WTC11 (cell line): ENCODE data around the gene SLC16A14. TPM values are rescaled to one million over a fixed set of nuclear protein-coding genes. Genes with fewer than 3 reads are reported as not detected.

Experiments
- ATAC-seq: fragments of 200-7000 bp; cut with Tn5 transposase; 2 replicates; pipeline ENCODE4 v1.10.0; 2021; ENCODE audit warnings: mild to moderate bottlenecking, moderate library complexity
- CTCF ChIA-PET: fragments of 300-600 bp; sonication (Branson Sonifier 250); formaldehyde crosslinking; loops from one replicate; lab custom pipeline; 2021; ENCODE audit warnings: antibody characterized with exemption; lab: Charles Lee
- POLR2A ChIA-PET: fragments of 350-600 bp; sonication (Branson Sonifier 250); formaldehyde crosslinking; loops from one replicate; lab custom pipeline; 2021; ENCODE audit warnings: antibody characterized with exemption; lab: Charles Lee
- DNase-seq: peaks from one replicate; pipeline ENCODE4 v3.0.0; 2021; ENCODE audit warnings: low spot score
- H3K27ac Mint-ChIP-seq: 2 replicates; pipeline ENCODE4 v1.8.0; 2021; ENCODE audit warnings: mixed read lengths
- H3K27me3 Mint-ChIP-seq: 2 replicates; pipeline ENCODE4 v1.8.0; 2021; ENCODE audit warnings: low read depth, mild to moderate bottlenecking, moderate library complexity, mixed read lengths
- H3K36me3 Mint-ChIP-seq: 2 replicates; pipeline ENCODE4 v1.8.0; 2021; ENCODE audit warnings: mixed read lengths
- H3K4me1 Mint-ChIP-seq: 2 replicates; pipeline ENCODE4 v1.8.0; 2022; ENCODE audit warnings: mixed read lengths
- H3K4me3 Mint-ChIP-seq: 2 replicates; pipeline ENCODE4 v1.8.0; 2021; ENCODE audit warnings: mild to moderate bottlenecking, moderate library complexity, mixed read lengths
- H3K9me3 Mint-ChIP-seq: 2 replicates; pipeline ENCODE4 v1.8.0; 2021; ENCODE audit warnings: mixed read lengths
- AFF4 ChIP-seq: sonication (generic); formaldehyde crosslinking; IDR thresholded peaks from 2 replicates; pipeline ENCODE4 v1.8.1; 2023; ENCODE audit warnings: mild to moderate bottlenecking, missing genetic modification reagents, borderline replicate concordance
- ATF1 ChIP-seq: sonication (generic); formaldehyde crosslinking; IDR thresholded peaks from 2 replicates; pipeline ENCODE4 v1.8.1; 2023; ENCODE audit warnings: mild to moderate bottlenecking, moderate library complexity, missing genetic modification reagents
- CREM ChIP-seq: sonication (generic); formaldehyde crosslinking; IDR thresholded peaks from 2 replicates; pipeline ENCODE4 v1.8.1; 2022; ENCODE audit warnings: mild to moderate bottlenecking, missing genetic modification reagents, moderate library complexity
- FOXK1 ChIP-seq: sonication (generic); formaldehyde crosslinking; IDR thresholded peaks from 2 replicates; pipeline ENCODE4 v1.8.0; 2022; ENCODE audit warnings: mild to moderate bottlenecking, moderate library complexity, missing genetic modification reagents
- GRHL2 ChIP-seq: fragments of 250-450 bp; sonication (Bioruptor Pico); IDR thresholded peaks from 2 replicates; pipeline ENCODE4 v1.8.0; 2022; ENCODE audit warnings: mild to moderate bottlenecking, moderate library complexity; ENCODE audit not compliant: insufficient replicate concordance, severe bottlenecking
- HMGA2 ChIP-seq: fragments of 250-450 bp; sonication (Bioruptor Pico); IDR thresholded peaks from 2 replicates; pipeline ENCODE4 v1.4.0; 2021; ENCODE audit warnings: mild to moderate bottlenecking, moderate library complexity
- MLX ChIP-seq: sonication (generic); formaldehyde crosslinking; IDR thresholded peaks from 2 replicates; pipeline ENCODE4 v1.8.1; 2023; ENCODE audit warnings: mild to moderate bottlenecking, missing genetic modification reagents, moderate library complexity
- MXD4 ChIP-seq: fragments of 250-450 bp; sonication (Bioruptor Pico); IDR thresholded peaks from 2 replicates; pipeline ENCODE4 v1.8.0; 2021; ENCODE audit warnings: mild to moderate bottlenecking, moderate library complexity, borderline replicate concordance
- NR3C1 ChIP-seq: sonication (generic); formaldehyde crosslinking; conservative IDR thresholded peaks from 2 replicates; pipeline ENCODE4 v1.8.1; 2023; ENCODE audit warnings: low read depth, mild to moderate bottlenecking, missing genetic modification reagents
- RORB ChIP-seq: fragments of 250-450 bp; sonication (Bioruptor Pico); IDR thresholded peaks from 2 replicates; pipeline ENCODE4 v1.9.0; 2021; ENCODE audit warnings: mild to moderate bottlenecking
- ZNF232 ChIP-seq: sonication (generic); formaldehyde crosslinking; IDR thresholded peaks from 2 replicates; pipeline ENCODE4 v1.8.0; 2022; ENCODE audit warnings: mild to moderate bottlenecking, missing genetic modification reagents
- ZNF263 ChIP-seq: sonication (generic); formaldehyde crosslinking; IDR thresholded peaks from 2 replicates; pipeline ENCODE4 v1.8.1; 2022; ENCODE audit warnings: low read depth, mild to moderate bottlenecking, moderate library complexity, missing genetic modification reagents
- ZNF416 ChIP-seq: fragments of 250-450 bp; sonication (Bioruptor Pico); IDR thresholded peaks from 2 replicates; pipeline ENCODE4 v1.9.0; 2021; ENCODE audit warnings: mild to moderate bottlenecking, inconsistent platforms
- ZNF425 ChIP-seq: fragments of 250-450 bp; sonication (Bioruptor Pico); conservative IDR thresholded peaks from 2 replicates; pipeline ENCODE4 v1.9.0; 2021; ENCODE audit warnings: mild to moderate bottlenecking
- total RNA-seq: library from RNA; stranded (reverse); gene quantifications from 3 replicates; pipeline ENCODE4 v1.2.3, GENCODE V29; 2021
- TF ChIP-seq, protein P1 (sequence below): fragments of 250-450 bp; sonication (Bioruptor Pico); IDR thresholded peaks from 2 replicates; pipeline ENCODE4 v1.8.0; 2021; ENCODE audit warnings: mild to moderate bottlenecking
- TF ChIP-seq, protein P2 (sequence below): sonication (generic); formaldehyde crosslinking; IDR thresholded peaks from 2 replicates; pipeline ENCODE4 v1.8.1; 2022; ENCODE audit warnings: missing genetic modification reagents, borderline replicate concordance
- TF ChIP-seq, protein P3 (sequence below): fragments of 250-450 bp; sonication (Bioruptor Pico); IDR thresholded peaks from 2 replicates; pipeline ENCODE4 v1.9.0; 2021; ENCODE audit warnings: mild to moderate bottlenecking, borderline replicate concordance
- TF ChIP-seq, protein P4 (sequence below): sonication (generic); formaldehyde crosslinking; conservative IDR thresholded peaks from 2 replicates; pipeline ENCODE4 v1.8.1; 2022; ENCODE audit warnings: mild to moderate bottlenecking, missing genetic modification reagents

Gene SLC16A14
- total RNA-seq, 1 experiment from 2014 or later, result 1.7 TPM

DNA sequence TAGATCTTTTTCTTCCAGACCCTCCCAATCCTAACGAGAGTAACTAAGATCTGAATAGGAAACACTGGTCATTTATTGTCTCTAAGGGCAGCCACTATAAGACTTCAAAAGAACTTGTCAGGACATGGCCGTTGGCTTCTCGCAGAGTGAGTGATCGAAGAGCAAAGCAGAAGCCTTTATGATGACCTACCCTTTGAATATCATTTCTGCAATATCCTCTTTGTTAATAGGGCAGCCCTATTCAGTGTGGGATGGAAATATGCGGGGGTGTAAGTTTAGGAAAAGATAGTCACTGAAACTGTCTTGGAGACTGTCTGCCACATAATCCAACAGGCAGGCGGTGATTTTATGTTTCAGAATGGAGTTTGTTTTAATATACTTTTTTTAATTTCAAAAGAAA lies 75.5 kb downstream of the SLC16A14 start:
- H3K36me3 Mint-ChIP-seq, result peaks cover 2% of the 10 kb centered on the region; the same call in 1 of the 2 replicates
- no peak overlapping the region for H3K27ac Mint-ChIP-seq
- 0 out of 2 replicates have a peak, but pooled peaks cover 3% of the 10 kb centered on the region for H3K9me3 Mint-ChIP-seq
- ATAC-seq (no peak), DNase-seq (no peak)
- no peak overlapping the region for H3K4me3 Mint-ChIP-seq
- H3K27me3 Mint-ChIP-seq, result no peaks in the 10 kb centered on the region
- ChIA-PET POLR2A (no interaction called here), CTCF (no interaction called here)
- no peaks in the 10 kb centered on the region for H3K4me1 Mint-ChIP-seq
- TF ChIP-seq AFF4 (CRISPR knock-in tag) (no peak), ZNF425 (CRISPR knock-in tag) (no peak), HMGA2 (CRISPR knock-in tag) (no peak), ZNF263 (CRISPR knock-in tag) (no peak), FOXK1 (CRISPR knock-in tag) (no peak), ZNF232 (CRISPR knock-in tag) (no peak), CREM (no peak), NR3C1 (CRISPR knock-in tag) (no peak), RORB (CRISPR knock-in tag) (no peak), MXD4 (CRISPR knock-in tag) (no peak), ATF1 (no peak), MLX (CRISPR knock-in tag) (no peak), ZNF416 (no peak), GRHL2 (no peak)
- TF ChIP-seq, protein P1, sequence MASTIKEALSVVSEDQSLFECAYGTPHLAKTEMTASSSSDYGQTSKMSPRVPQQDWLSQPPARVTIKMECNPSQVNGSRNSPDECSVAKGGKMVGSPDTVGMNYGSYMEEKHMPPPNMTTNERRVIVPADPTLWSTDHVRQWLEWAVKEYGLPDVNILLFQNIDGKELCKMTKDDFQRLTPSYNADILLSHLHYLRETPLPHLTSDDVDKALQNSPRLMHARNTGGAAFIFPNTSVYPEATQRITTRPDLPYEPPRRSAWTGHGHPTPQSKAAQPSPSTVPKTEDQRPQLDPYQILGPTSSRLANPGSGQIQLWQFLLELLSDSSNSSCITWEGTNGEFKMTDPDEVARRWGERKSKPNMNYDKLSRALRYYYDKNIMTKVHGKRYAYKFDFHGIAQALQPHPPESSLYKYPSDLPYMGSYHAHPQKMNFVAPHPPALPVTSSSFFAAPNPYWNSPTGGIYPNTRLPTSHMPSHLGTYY, result no peak
- TF ChIP-seq, protein P2, sequence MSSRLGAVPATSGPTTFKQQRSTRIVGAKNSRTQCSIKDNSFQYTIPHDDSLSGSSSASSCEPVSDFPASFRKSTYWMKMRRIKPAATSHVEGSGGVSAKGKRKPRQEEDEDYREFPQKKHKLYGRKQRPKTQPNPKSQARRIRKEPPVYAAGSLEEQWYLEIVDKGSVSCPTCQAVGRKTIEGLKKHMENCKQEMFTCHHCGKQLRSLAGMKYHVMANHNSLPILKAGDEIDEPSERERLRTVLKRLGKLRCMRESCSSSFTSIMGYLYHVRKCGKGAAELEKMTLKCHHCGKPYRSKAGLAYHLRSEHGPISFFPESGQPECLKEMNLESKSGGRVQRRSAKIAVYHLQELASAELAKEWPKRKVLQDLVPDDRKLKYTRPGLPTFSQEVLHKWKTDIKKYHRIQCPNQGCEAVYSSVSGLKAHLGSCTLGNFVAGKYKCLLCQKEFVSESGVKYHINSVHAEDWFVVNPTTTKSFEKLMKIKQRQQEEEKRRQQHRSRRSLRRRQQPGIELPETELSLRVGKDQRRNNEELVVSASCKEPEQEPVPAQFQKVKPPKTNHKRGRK (CRISPR knock-in tag), result no peak
- TF ChIP-seq, protein P3, sequence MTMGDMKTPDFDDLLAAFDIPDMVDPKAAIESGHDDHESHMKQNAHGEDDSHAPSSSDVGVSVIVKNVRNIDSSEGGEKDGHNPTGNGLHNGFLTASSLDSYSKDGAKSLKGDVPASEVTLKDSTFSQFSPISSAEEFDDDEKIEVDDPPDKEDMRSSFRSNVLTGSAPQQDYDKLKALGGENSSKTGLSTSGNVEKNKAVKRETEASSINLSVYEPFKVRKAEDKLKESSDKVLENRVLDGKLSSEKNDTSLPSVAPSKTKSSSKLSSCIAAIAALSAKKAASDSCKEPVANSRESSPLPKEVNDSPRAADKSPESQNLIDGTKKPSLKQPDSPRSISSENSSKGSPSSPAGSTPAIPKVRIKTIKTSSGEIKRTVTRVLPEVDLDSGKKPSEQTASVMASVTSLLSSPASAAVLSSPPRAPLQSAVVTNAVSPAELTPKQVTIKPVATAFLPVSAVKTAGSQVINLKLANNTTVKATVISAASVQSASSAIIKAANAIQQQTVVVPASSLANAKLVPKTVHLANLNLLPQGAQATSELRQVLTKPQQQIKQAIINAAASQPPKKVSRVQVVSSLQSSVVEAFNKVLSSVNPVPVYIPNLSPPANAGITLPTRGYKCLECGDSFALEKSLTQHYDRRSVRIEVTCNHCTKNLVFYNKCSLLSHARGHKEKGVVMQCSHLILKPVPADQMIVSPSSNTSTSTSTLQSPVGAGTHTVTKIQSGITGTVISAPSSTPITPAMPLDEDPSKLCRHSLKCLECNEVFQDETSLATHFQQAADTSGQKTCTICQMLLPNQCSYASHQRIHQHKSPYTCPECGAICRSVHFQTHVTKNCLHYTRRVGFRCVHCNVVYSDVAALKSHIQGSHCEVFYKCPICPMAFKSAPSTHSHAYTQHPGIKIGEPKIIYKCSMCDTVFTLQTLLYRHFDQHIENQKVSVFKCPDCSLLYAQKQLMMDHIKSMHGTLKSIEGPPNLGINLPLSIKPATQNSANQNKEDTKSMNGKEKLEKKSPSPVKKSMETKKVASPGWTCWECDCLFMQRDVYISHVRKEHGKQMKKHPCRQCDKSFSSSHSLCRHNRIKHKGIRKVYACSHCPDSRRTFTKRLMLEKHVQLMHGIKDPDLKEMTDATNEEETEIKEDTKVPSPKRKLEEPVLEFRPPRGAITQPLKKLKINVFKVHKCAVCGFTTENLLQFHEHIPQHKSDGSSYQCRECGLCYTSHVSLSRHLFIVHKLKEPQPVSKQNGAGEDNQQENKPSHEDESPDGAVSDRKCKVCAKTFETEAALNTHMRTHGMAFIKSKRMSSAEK (CRISPR knock-in tag), result no peak
- TF ChIP-seq, protein P4, sequence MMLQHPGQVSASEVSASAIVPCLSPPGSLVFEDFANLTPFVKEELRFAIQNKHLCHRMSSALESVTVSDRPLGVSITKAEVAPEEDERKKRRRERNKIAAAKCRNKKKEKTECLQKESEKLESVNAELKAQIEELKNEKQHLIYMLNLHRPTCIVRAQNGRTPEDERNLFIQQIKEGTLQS (CRISPR knock-in tag), result no peak
